H1 (cell line): ENCODE measurements around the gene ZFYVE19. TPM values are rescaled to one million over a fixed set of nuclear protein-coding genes. Genes with fewer than 3 reads are reported as not detected.

Experiments
- HDAC6 ChIP-seq: IDR thresholded peaks from one replicate; pipeline ENCODE4 v1.7.1; 2012; ENCODE audit warnings: low read depth, mild to moderate bottlenecking, inconsistent platforms, low read length, moderate library complexity
- JUND ChIP-seq: IDR thresholded peaks from 2 replicates; pipeline ENCODE4 v1.6.1; 2011; ENCODE audit warnings: mild to moderate bottlenecking, improper control_type of control experiment, low read length
- SAP30 ChIP-seq: fragments of 300-600 bp; sonication (generic); IDR thresholded peaks from 2 replicates; pipeline ENCODE4 v1.7.1; 2012; ENCODE audit warnings: low read length, moderate library complexity, mild to moderate bottlenecking, inconsistent platforms; ENCODE audit not compliant: insufficient read depth, insufficient replicate concordance
- ZNF274 ChIP-seq: IDR thresholded peaks from 2 replicates; pipeline ENCODE4 v1.7.0; 2012; ENCODE audit warnings: low read length, borderline replicate concordance; ENCODE audit errors: extremely low read depth
- polyA plus RNA-seq, 7 experiments: library from polyadenylated mRNA; depleted of rRNA in 3 of 7; stranded (reverse) in 5 of 7; unstranded in 2 of 7; fragments of >200 nt in 5 of 7; fragments of 200-250 nt in 2 of 7; gene quantifications; 1 replicate in 5 of 7; 2 replicates in 1 of 7; 4 replicates in 1 of 7; pipeline versions ENCODE4 v1.2.1 to v1.2.3, GENCODE V29; 2011 to 2013; ENCODE audit warnings: missing spikeins in 2 of 7, mixed read lengths in 2 of 7
- total RNA-seq: library from RNA; stranded (reverse); fragmentation: NEBNext Ultra II Directional; extraction: Animal tissue kit (Norgen Biotek cat#: 25700); gene quantifications from 2 replicates; pipeline ENCODE4 v1.2.1, GENCODE V29; 2021

ZFYVE19 gene
- total and polyA plus RNA-seq, 2 of the 8 experiments (the other 6 are each of a cell fraction or from before 2014, with no cell fraction given) = 11.2 to 21.8 TPM

DNA sequence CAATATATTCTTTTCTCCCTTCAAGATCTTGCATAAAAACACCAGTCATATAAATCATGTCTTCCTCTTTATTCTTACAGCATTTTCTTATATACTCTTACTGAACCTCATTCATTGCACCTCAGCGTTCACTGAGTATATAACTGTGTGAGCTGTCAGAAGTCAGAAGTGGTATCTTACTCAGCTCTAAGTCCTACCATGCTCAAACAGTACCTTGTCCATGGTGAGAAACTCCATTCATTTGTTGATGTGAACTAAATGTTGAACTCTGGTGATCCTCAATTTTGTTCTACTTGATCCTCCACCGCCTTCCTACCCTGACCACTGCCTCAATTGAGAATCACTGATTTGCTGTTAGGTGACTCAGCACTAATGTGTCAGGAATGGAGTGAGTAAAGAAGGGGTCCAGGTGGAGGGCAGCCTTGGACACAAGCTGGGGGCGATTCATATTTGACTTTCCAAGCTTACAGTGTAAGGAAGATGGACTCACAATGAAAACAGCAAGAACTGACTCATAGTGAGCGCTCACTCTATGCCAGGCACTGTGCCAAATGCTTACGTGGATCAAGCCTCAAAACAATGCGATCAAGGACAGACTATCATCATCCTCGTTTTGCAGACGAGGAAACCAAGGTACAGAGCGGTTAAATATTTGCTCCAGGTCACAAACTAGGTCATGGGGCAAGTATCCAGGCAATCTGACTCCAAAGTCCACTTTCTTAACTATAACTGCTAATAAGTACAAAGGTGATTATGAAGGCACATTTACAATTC is 13.5 kb upstream of the ZFYVE19 start (continued):
- TF ChIP-seq HDAC6 (no peak), ZNF274 (no peak), SAP30 (no peak), JUND (no peak)
